Ramos (cell line): ENCODE data around the gene SLC29A3.

Source experiments
- in situ Hi-C: fragments of 300-500 bp; cut with MboI; formaldehyde crosslinking; loops from one replicate; pipeline ENCODE4 v1.14.3; 2022; ENCODE audit warnings: low sequenced_read_pairs; ENCODE audit not compliant: unreplicated experiment

Gene SLC29A3

GRCh38 chr10:71399946-71400345, 80.9 kb downstream of the SLC29A3 start:
- in situ Hi-C loops: no loop called here

GRCh38 chr10:71401056-71401455, 82.0 kb downstream of the SLC29A3 start:
- in situ Hi-C loops: no loop called here

GRCh38 chr10:71402005-71402404, 82.9 kb downstream of the SLC29A3 start:
- in situ Hi-C loops: no loop called here

- in situ Hi-C loops: no loop called here
These were observed 85.6 kb downstream of the SLC29A3 start for GRCh38 chr10:71404503-71405295.

- in situ Hi-C loops: no loop called here
These were observed 87.8 kb downstream of the SLC29A3 start for GRCh38 chr10:71406878-71407277.

- in situ Hi-C loops: no loop called here
These were observed 89.6 kb downstream of the SLC29A3 start for GRCh38 chr10:71408436-71409225.

- in situ Hi-C loops: no loop called here
These were observed 90.6 kb downstream of the SLC29A3 start for GRCh38 chr10:71409516-71410104.
